GM21390 (cell line): ENCODE measurements around the gene CREBRF.
"Not testable (repeated sequence)": the region's sequence is repeated elsewhere in the genome, so short reads cannot be mapped to it uniquely, and the experiment has no call there.

Experiments used
- ATAC-seq: cut with Tn5 transposase; IDR thresholded peaks from one replicate; pipeline ENCODE4 v1.9.1; 2021; ENCODE audit not compliant: unreplicated experiment

CREBRF gene

GRCh38 chr5:173152547-173152946, 96.4 kb downstream of the CREBRF start:
- ATAC-seq, result no peak

DNA sequence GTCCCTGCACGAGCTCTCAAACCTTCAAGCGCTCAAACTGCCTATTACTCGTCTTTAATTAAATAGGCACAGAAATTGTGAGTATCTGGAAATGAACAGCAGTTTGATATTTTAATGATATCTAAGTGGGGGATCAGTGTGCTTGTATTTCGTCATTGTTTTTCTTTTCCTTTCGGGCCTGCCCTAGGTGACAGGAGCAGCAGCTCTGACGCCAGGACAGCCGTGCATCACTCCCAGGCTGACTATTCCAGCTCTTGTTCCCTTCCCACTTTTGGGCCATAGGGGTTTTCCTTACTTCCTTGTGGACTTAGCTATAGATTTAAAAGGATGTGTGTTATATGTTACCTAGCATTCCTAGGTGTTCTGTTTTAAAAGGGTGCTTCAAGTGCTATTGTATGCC, 97.7 kb downstream of the CREBRF start:
- ATAC-seq, result no peak

DNA sequence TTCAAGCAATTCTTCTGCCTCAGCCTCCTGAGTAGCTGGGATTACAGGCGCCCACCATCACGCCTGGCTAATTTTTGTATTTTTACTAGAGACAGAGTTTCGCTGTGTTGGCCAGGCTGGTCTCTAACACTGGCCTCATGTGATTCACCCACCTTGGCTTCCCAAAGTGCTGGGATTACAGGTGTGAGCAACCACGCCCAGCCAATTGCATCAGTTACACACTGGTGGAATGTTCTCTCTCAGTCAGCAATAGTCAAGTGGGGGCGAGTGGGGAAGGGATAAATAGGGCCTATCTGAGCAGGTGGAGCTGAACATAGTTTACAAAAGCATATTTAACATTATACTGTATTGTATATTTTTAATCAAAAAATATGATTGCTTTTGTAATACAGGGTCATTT, 98.5 kb downstream of the CREBRF start:
- not testable (repeated sequence) for ATAC-seq

- ATAC-seq, result no peak
Observed at GRCh38 chr5:173155912-173156311, 99.8 kb downstream of the CREBRF start.

- no peak for ATAC-seq
Observed at GRCh38 chr5:173158366-173158765, 102.2 kb downstream of the CREBRF start.

DNA sequence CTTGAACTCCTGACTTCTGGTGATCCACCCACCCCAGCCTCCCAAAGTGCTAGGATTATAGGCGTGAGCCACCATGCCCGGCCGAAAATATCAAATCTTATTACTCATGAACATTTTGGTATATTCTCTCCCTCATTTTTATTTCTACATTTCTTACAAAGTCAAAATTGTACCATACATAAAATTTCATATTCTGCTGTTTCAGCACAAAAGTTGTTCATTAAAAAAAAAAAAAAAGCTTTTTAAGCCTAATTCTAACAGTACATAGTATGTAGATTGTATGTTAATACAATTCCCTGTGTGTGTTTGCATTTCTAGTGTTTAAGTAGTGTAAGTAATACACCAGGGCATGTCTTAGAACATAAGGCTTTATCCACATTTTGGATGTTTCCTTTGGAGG, 103.1 kb downstream of the CREBRF start:
- ATAC-seq, result no peak

- no peak for ATAC-seq
Observed at GRCh38 chr5:173161148-173161547, 105.0 kb downstream of the CREBRF start.

GRCh38 chr5:173163219-173163618, 107.1 kb downstream of the CREBRF start:
- ATAC-seq, result no peak

GRCh38 chr5:173165177-173166016, 109.2 kb downstream of the CREBRF start:
- ATAC-seq, result no peak

- ATAC-seq, result no peak
Observed at GRCh38 chr5:173172166-173172565, 116.0 kb downstream of the CREBRF start.

DNA sequence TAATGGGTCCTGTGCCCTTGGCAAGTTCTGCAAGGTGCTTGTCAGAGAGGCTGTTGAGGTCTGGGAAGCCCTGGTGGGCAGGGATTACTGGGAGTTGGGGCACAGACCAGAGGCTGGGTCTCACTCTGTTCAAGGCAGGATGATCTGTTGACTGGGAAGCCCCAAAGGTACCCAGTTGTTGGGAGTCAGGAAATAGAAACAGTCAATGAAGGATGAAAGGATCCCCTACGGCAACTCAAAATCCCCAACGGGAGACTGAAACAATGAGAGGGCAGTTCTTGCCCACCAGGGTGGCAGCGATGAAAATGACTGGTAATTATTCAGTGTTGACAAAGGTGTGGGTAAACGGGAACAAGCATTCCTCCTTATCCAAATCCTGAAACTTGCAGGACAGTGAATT, 119.4 kb downstream of the CREBRF start:
- ATAC-seq, result no peak

DNA sequence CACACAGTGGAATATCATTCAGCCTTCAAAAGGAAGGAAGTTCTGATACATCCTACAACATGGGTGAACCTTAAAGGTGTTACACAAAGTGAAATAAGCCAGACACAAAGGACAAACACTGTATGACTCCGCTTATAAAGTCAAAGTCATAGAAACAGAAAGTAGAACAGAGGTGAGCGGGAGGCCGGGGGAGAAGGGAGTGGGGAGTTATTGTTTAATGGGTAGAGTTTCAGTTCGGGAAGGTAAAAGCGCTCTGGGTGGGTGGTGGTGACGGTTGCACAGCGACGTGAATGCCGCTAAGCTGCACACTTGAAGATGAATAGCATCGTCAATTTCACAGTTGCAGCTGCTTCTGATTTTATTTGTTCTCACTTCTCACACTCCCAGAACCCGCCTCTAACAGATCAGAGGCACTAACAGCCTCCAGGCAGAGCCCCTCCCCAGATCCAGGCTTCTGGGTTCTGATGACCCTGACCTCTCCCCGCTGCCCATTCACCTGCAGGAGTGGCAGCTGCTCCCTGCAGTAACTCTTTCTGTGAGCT, 122.3 kb downstream of the CREBRF start:
- no peak for ATAC-seq

DNA sequence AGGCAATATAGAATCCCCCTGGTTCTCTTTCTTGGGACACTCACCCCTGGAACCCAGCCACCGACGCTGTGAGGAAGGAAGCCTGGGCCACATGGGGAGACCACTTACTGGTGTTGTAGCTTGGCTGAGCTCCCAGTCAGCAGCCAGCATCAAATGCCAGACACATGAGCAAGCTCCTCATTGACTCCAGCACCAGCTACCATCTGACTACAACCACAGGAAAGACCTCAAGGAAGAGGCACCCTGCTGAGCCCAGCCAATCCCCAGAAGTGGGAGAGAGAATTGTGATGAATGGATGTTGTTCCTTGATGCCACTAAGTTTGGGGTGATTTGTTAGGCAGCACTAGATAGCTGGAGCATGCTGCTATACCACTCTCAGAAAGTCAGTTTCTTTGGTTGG, 124.2 kb downstream of the CREBRF start:
- ATAC-seq, result no peak

DNA sequence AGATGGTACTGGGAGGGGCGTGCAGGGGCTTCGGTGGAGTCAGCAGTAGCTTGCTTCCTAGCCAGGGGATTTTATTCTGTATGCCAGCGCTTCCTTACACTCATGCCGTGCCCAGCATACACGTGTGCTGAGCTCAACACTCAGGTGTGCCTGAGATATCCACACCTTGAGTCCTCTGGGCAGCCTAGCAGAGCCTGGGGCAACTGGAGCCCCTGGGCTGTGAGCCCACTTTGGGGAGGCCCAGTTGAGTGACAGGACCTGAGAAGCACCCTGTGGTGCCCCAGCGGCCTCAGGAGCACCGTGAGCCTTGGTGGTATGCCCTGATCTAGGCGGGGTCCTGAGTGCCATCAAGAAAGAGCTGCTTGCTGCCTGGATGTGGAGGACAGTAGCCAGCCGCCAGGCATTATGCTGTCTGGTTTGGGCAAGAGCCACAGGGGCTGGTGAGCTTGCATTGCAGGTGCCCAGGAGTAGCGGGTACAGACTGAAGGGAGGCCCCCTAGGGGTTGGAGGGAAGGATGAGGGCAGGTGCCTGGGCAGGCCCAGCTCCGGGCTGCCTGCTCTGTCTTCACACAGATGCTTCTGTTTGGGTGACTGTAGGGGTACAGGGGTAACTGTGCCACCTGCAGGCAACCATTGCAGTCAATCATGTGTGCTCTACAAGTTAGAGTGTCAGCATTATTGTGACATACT, 131.0 kb downstream of the CREBRF start:
- no peak for ATAC-seq

DNA sequence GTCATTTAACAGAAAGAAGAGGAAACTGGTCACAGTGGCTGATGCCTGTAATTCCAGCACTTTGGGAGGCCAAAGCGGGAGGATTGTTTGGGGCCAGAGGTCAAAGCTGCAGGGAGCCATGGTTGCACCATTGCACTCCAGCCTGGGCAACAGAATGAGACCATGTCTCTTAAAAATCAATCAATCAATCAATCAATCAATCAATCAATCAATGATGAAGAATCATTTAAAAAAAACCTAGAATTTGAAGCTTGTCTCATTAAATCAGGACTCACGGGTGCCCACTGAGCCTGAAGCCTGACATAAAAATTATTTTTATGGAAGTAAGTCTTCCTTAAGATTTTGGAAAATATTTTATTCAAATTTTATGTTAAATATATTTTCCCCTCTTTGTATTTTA, 132.1 kb downstream of the CREBRF start:
- ATAC-seq, result no peak
